ENCODE results near the gene CUL4A.
A peak's percentile ranks its signal among the peaks of the same experiment; 100 is the strongest.

Gene CUL4A

DNA sequence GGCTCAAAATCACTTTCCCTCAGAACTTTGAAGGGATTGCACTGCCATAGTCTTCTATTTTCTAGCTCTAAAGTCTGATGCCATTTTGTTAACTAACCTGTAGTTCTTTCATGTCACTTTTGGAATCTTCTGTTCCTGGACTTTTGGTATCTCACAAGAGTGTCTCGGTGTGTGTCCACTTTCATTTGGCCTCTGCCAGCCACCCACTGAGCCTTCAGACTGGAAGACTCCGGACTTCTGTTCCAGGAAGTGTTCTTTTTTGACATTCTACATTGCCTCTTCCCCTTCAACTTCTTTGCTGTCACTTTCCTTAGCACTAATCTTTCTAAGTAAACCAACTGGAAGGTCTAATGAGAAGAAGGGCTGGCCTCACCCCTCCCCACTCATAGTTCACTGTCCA, 62.6 kb downstream of the CUL4A start:
- no peak for TF ChIP-seq CTCF (IDR thresholded peaks at IDR 0.05; ENCODE audit: low read depth, low read length)
- H3K4me3 ChIP-seq (replicated peaks in 1 of 2; ENCODE audit: low read depth in 2 of 2, low read length in 2 of 2) = no peak overlapping the region
- no peak for DNase-seq (ENCODE audit: low read depth in 2 of 2)

DNA sequence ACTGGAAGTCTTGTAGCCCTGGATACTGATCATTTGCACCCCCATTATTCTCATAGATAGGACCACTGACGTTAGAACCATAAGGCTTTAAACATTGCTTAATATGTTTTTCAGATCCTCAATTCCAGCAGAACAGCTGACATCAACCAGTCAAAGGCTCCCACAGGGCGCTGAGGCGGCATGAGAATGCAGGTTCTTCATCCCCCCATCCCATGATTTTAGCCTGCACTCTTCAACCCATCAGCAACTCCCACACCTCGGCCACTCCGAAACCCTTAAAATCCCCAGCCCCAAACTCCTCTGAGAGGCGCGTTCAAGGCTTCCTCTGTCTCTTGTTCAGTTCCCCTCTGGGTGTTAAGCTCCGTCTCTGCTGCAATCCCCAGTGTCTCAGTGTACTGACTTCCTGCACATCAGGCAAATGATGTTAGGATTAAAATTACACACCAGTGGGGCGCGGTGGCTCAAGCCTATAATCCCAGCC, 63.3 kb downstream of the CUL4A start:
- H3K4me3 ChIP-seq (replicated peaks in 1 of 2; ENCODE audit: low read depth in 2 of 2, low read length in 2 of 2) = no peak overlapping the region
- DNase-seq (ENCODE audit: low read depth in 2 of 2) = no peak
- TF ChIP-seq CTCF (IDR thresholded peaks at IDR 0.05; ENCODE audit: low read depth, low read length) = no peak

DNA sequence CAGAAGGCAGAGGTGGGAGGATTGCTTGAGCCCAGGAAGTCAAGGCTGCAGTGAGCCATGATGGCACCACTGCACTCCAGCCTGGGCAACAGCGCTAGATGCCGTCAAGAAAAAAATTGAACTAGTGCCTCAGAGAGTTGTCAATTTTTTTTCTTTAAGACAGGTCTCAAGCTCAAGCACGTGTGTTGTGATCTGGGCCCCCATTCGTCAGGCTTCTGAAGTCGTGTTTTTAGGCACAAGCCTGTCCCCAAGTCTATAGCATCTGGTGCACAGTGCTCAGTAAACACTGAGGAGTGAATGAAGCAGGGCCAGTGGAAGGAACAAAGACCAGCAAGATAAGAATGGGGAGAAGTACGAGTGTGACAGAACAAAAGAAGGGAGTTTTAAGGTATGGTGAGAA, 63.9 kb downstream of the CUL4A start:
- no peak for TF ChIP-seq CTCF (IDR thresholded peaks at IDR 0.05; ENCODE audit: low read depth, low read length)
- no peak for DNase-seq (ENCODE audit: low read depth in 2 of 2)
- H3K4me3 ChIP-seq (replicated peaks in 1 of 2; ENCODE audit: low read depth in 2 of 2, low read length in 2 of 2) = no peak overlapping the region

DNA sequence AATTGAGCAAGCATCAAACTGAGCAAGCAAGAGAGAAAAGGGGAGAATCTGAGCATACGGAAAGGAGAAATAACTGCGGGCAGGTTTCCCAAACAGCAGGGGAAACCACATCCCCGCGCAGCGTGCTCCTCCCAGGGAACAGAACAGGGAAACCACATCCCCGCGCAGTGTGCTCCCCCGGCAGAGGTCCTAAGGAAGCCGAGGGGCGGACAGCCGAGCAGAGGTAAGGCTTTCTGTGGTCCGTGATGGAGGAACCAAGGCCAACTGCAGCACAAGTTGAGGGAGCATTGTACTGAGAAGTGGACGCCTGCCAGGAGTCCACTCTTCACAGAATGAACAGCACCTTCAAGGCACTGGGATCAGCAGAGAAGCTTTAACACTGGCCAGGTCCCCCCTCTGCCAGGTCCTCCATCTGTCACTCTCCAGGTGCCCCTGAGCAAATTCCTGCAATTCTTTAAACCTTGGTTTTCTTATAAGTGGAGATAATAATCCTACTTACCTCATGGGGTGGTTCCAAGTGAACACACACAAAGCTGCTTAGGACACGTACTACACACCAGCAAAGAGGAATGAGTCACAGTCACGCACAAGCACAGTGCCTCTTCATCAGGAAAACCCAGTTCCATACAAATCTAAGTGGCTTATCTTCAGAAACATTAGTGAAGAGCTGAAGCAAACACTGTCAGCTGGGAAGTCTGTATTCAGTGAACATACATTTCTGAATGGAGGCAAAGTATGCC, 64.6 kb downstream of the CUL4A start:
- no peak overlapping the region for H3K4me3 ChIP-seq (replicated peaks in 1 of 2; ENCODE audit: low read depth in 2 of 2, low read length in 2 of 2)
- DNase-seq (ENCODE audit: low read depth in 2 of 2) = peak; percentile 55 to 82
- TF ChIP-seq CTCF (IDR thresholded peaks at IDR 0.05; ENCODE audit: low read depth, low read length) = no peak

DNA sequence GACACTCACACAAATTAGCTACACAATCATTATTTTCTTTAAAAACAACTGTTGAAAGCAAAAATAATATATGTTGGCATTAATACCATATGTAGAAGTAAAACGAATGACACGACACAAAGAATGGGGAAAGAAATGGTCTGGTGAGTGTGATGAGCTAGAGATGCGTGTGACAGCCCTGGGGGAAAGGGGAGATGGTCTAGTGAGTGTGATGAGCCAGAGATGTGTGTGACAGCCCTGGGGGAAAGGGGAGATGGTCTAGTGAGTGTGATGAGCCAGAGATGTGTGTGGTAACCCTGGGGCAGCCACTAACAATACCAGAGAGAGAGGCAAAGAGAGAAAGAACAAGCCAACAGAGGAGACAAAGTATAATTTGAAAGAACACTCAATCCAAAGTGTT, 65.3 kb downstream of the CUL4A start:
- H3K4me3 ChIP-seq (replicated peaks in 1 of 2; ENCODE audit: low read depth in 2 of 2, low read length in 2 of 2) = no peak overlapping the region
- TF ChIP-seq CTCF (IDR thresholded peaks at IDR 0.05; ENCODE audit: low read depth, low read length) = no peak
- no peak for DNase-seq (ENCODE audit: low read depth in 2 of 2)

- H3K4me3 ChIP-seq (replicated peaks in 1 of 2; ENCODE audit: low read depth in 2 of 2, low read length in 2 of 2) = no peak overlapping the region
- TF ChIP-seq CTCF (IDR thresholded peaks at IDR 0.05; ENCODE audit: low read depth, low read length) = peak; percentile 61
- peak; percentile 66 to 76 for DNase-seq (ENCODE audit: low read depth in 2 of 2)
Observed at GRCh38 chr13:113275387-113275786, 66.0 kb downstream of the CUL4A start.

GRCh38 chr13:113280126-113280525, 70.7 kb downstream of the CUL4A start:
- no peak for DNase-seq (ENCODE audit: low read depth in 2 of 2)
- H3K4me3 ChIP-seq (replicated peaks in 1 of 2; ENCODE audit: low read depth in 2 of 2, low read length in 2 of 2) = no peak overlapping the region
- TF ChIP-seq CTCF (IDR thresholded peaks at IDR 0.05; ENCODE audit: low read depth, low read length) = no peak
